Tibial artery (tissue), 4 donors: ENCODE measurements around the gene IGSF9.

Experiments
- DNase-seq, 2 donors: peaks; one replicate each; pipeline ENCODE4 v3.0.0-alpha.2; 2019
- H3K27ac ChIP-seq, 2 donors: fragments of 200-600 bp; sonication (generic) in 1 of 2; 1 replicate in 1 of 2; 2 replicates in 1 of 2; pipeline ENCODE4 v1.5.1; 2018 to 2019; ENCODE audit warnings: mild to moderate bottlenecking in 1 of 2
- H3K27me3 ChIP-seq, 2 donors: fragments of 200-600 bp; sonication (generic) in 1 of 2; one replicate each; pipeline versions ENCODE4 v1.5.1 to v1.6.0; 2016 to 2019
- H3K36me3 ChIP-seq, 3 donors: fragments of 200-600 bp; sonication (generic) in 2 of 3; one replicate each; pipeline ENCODE4 v1.5.1; 2016 to 2019; ENCODE audit warnings: mild to moderate bottlenecking in 2 of 3
- H3K4me1 ChIP-seq, 4 donors: fragments of 200-600 bp; sonication (generic) in 2 of 4; 1 replicate in 3 of 4; 2 replicates in 1 of 4; pipeline ENCODE4 v1.5.1; 2016 to 2019
- H3K4me3 ChIP-seq, 2 donors: fragments of 200-600 bp; sonication (generic) in 1 of 2; 1 replicate in 1 of 2; 2 replicates in 1 of 2; pipeline ENCODE4 v1.5.1; 2018 to 2019; ENCODE audit warnings: mild to moderate bottlenecking in 2 of 2
- H3K9me3 ChIP-seq, 3 donors: fragments of 200-600 bp; sonication (generic) in 1 of 3; one replicate each; pipeline ENCODE4 v1.5.1; 2016 to 2019
- intact Hi-C: fragments of 100-400 bp; cut with DNase I; formaldehyde crosslinking; loops from one replicate; pipeline ENCODE4 v1.15.0; 2023; ENCODE audit warnings: low total_unique reads
- TF ChIP-seq, protein P1 (sequence below), 2 experiments: fragments of 200-600 bp in 1 of 2; fragments of 450-650 bp in 1 of 2; IDR thresholded peaks; one replicate each; pipeline ENCODE4 v1.5.1; 2017 to 2019; ENCODE audit warnings: antibody characterized with exemption in 2 of 2, mild to moderate bottlenecking in 1 of 2, moderate library complexity in 1 of 2

The IGSF9 gene

DNA sequence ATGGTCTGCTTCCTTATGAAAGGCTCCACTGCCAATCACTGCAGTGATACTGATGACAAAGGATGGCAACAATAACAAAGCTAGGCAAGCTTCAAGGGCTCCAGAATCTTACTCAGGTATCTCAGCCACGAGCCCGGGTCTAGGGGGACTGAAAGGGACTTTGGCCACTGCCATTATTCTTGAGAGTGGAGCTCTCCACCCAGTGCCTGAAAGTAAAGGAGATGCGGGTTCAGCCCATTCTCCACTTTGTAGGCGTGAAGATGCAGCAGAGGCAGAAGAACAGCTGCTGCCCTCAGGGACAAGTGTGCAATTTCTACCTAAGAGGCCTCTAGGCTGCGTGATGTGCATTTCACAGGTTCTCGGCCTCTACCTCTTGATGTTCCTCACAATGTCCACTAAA, 40.1 kb upstream of the IGSF9 start:
- Histone ChIP-seq H3K4me3 (no peak overlapping the region), H3K27ac (no peak overlapping the region), H3K27me3 (peaks cover 0 to 9% of the 10 kb centered on the region in 2 donors), H3K9me3 (no peaks in the 10 kb centered on the region), H3K36me3 (no peaks in the 10 kb centered on the region), H3K4me1 (no peaks in the 10 kb centered on the region)
- intact Hi-C loops: no loop called here
- TF ChIP-seq, protein P1, sequence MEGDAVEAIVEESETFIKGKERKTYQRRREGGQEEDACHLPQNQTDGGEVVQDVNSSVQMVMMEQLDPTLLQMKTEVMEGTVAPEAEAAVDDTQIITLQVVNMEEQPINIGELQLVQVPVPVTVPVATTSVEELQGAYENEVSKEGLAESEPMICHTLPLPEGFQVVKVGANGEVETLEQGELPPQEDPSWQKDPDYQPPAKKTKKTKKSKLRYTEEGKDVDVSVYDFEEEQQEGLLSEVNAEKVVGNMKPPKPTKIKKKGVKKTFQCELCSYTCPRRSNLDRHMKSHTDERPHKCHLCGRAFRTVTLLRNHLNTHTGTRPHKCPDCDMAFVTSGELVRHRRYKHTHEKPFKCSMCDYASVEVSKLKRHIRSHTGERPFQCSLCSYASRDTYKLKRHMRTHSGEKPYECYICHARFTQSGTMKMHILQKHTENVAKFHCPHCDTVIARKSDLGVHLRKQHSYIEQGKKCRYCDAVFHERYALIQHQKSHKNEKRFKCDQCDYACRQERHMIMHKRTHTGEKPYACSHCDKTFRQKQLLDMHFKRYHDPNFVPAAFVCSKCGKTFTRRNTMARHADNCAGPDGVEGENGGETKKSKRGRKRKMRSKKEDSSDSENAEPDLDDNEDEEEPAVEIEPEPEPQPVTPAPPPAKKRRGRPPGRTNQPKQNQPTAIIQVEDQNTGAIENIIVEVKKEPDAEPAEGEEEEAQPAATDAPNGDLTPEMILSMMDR (IDR thresholded peaks at IDR 0.05): no peak
- no peak for DNase-seq

DNA sequence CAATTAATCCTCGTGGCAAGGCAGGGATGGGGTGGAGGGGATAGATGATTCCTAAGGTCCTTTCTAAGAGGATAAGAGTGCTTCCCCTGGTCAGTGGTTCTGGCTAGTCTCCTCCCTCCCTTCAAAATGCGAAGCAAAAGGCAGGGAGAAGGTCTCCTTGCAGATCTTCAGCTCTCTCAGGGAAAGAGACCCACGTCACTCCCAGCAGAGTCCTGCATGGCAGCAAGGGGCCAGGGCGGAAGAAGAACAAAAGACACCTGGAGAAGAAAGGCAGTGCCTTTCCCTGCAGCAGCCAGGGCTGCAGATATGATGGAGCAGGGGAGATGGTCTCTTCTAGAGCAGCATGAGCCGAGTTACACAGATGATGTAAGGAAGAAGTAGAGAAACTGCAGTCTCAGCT, 38.3 kb upstream of the IGSF9 start:
- TF ChIP-seq, protein P1 (IDR thresholded peaks at IDR 0.05): no peak
- Histone ChIP-seq H3K9me3 (no peaks in the 10 kb centered on the region), H3K27ac (no peak overlapping the region), H3K27me3 (peaks cover 0 to 6% of the 10 kb centered on the region in 2 donors), H3K4me3 (no peak overlapping the region), H3K4me1 (no peaks in the 10 kb centered on the region), H3K36me3 (no peaks in the 10 kb centered on the region)
- intact Hi-C loops: no loop called here
- DNase-seq: no peak

DNA sequence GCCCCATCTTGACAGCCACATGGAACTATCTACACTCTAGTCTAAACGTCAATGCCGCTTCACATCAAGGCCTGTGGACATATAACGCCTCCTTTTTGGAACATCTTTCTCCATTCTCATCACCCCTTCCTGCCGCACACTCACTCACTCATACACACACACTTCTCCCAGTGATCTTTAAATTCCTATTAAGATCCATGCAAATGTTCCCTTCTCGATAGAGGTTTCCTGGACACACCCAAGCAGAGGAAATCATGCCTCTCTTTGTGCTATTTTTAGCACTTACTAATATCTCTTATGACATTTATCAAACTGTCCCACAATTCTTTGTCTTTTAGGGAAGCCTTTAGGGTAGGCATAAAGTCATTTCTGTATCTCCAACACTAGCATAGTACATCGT, 36.9 kb upstream of the IGSF9 start:
- no peak for DNase-seq

DNA sequence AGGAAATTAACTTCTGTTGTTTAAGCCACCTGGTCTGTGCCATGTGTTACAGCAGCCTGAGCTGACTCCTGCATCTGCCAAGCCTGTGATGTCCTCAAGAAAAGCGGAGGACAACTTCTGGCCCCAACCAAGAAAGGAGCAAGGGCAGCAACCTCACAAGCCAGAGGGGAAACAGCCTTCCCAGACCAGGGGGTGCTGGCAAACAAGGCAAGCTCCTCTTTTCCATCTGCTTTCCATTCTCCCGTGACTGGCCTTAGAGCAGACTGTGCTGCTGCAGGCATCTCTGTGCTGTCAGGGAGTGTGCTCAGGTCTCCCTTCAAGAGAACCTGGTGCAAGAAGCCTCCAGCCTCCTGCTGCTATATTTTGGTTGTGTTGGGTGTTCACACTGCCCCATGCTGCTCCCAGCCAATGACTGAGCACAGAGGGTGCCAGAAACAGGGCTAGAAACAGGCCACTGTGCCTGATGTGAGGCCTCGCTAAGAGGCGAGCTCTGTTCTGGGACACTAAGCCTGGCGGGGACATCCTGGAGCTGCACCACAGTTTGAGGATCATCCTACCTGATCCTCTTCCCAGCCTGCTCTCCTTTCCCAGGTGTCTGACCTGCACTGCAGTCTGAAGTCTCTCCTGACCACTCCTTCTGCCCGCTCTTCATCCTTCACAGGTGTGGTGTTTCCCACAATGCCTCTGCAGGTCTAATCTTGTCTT, 36.1 kb upstream of the IGSF9 start:
- no peak for DNase-seq
- intact Hi-C loops: no loop called here
- H3K4me1 ChIP-seq: no peaks in the 10 kb centered on the region

More for the DNA sequence above, 36.9 kb upstream of the IGSF9 start:
- TF ChIP-seq, protein P1 (IDR thresholded peaks at IDR 0.05): no peak
- no peak overlapping the region for H3K4me3 ChIP-seq
- H3K27me3 ChIP-seq: peaks cover 0 to 3% of the 10 kb centered on the region in 2 donors
- H3K9me3 ChIP-seq: no peaks in the 10 kb centered on the region
- intact Hi-C loops: no loop called here
- no peaks in the 10 kb centered on the region for H3K4me1 ChIP-seq
- H3K27ac ChIP-seq: no peak overlapping the region
- no peaks in the 10 kb centered on the region for H3K36me3 ChIP-seq

DNA sequence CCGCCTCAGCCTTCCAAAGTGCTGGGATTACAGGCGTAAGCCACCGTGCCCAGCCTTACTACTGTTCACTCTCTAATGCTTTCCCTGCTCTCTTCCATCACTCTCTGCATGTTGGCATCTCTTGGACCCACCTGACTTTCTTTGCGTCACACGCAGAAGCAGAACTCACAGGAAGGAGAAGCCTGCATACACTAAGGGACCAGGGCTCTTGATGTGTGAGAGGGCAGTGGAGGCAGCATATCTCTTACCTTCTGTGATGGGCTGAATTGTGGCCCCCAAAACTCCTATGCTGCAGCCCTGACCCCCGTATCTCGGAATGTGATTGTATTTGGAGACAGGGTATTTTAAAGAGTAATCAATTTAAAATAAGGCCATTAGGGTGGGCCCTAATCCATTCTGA, 35.4 kb upstream of the IGSF9 start:
- Histone ChIP-seq H3K27me3 (peaks cover 0 to 3% of the 10 kb centered on the region in 2 donors), H3K36me3 (no peaks in the 10 kb centered on the region), H3K9me3 (no peaks in the 10 kb centered on the region), H3K27ac (no peak overlapping the region), H3K4me3 (no peak overlapping the region), H3K4me1 (no peaks in the 10 kb centered on the region)
- no peak for DNase-seq
- intact Hi-C loops: no loop called here
- TF ChIP-seq, protein P1 (IDR thresholded peaks at IDR 0.05): no peak

More for the DNA sequence above, 36.1 kb upstream of the IGSF9 start:
- Histone ChIP-seq H3K4me3 (no peak overlapping the region), H3K27me3 (peaks cover 0 to 3% of the 10 kb centered on the region in 2 donors), H3K27ac (no peak overlapping the region), H3K36me3 (no peaks in the 10 kb centered on the region), H3K9me3 (no peaks in the 10 kb centered on the region)
- TF ChIP-seq, protein P1 (IDR thresholded peaks at IDR 0.05): no peak
